Measurements from ENCODE around the gene XKRX.

XKRX gene

GRCh38 chrX:100964362-100964761 lies 35.6 kb upstream of the XKRX start:
- no peak for DNase-seq (ENCODE audit: extremely low read depth, low read depth)
- no peak overlapping the region for H3K4me3 ChIP-seq (replicated peaks; ENCODE audit: low read depth, low read length)
- no peak for TF ChIP-seq CTCF (IDR thresholded peaks at IDR 0.05; ENCODE audit: low read depth, low read length, missing control alignments)

- no peak for DNase-seq (ENCODE audit: extremely low read depth, low read depth)
- no peak overlapping the region for H3K4me3 ChIP-seq (replicated peaks; ENCODE audit: low read depth, low read length)
- TF ChIP-seq CTCF (IDR thresholded peaks at IDR 0.05; ENCODE audit: low read depth, low read length, missing control alignments) = no peak
Measured at GRCh38 chrX:100962811-100963210, 34.1 kb upstream of the XKRX start.

GRCh38 chrX:100948557-100948956 lies 19.8 kb upstream of the XKRX start:
- no peak for TF ChIP-seq CTCF (IDR thresholded peaks at IDR 0.05; ENCODE audit: low read depth, low read length, missing control alignments)
- DNase-seq (ENCODE audit: extremely low read depth, low read depth) = no peak
- no peak overlapping the region for H3K4me3 ChIP-seq (replicated peaks; ENCODE audit: low read depth, low read length)

GRCh38 chrX:100946299-100946927 lies 17.7 kb upstream of the XKRX start:
- no peak for DNase-seq (ENCODE audit: extremely low read depth, low read depth)
- H3K4me3 ChIP-seq (replicated peaks; ENCODE audit: low read depth, low read length) = no peak overlapping the region
- TF ChIP-seq CTCF (IDR thresholded peaks at IDR 0.05; ENCODE audit: low read depth, low read length, missing control alignments) = no peak

GRCh38 chrX:100944601-100945000 lies 15.9 kb upstream of the XKRX start:
- no peak for DNase-seq (ENCODE audit: extremely low read depth, low read depth)
- no peak for TF ChIP-seq CTCF (IDR thresholded peaks at IDR 0.05; ENCODE audit: low read depth, low read length, missing control alignments)

GRCh38 chrX:100939333-100939732 lies 10.6 kb upstream of the XKRX start:
- DNase-seq (ENCODE audit: extremely low read depth, low read depth) = no peak
- no peak overlapping the region for H3K4me3 ChIP-seq (replicated peaks; ENCODE audit: low read depth, low read length)
- TF ChIP-seq CTCF (IDR thresholded peaks at IDR 0.05; ENCODE audit: low read depth, low read length, missing control alignments) = no peak

More at GRCh38 chrX:100944601-100945000, 15.9 kb upstream of the XKRX start:
- no peak overlapping the region for H3K4me3 ChIP-seq (replicated peaks; ENCODE audit: low read depth, low read length)

- no peak for TF ChIP-seq CTCF (IDR thresholded peaks at IDR 0.05; ENCODE audit: low read depth, low read length, missing control alignments)
- no peak overlapping the region for H3K4me3 ChIP-seq (replicated peaks; ENCODE audit: low read depth, low read length)
- DNase-seq (ENCODE audit: extremely low read depth, low read depth) = no peak
Measured at GRCh38 chrX:100935767-100936166, 7.0 kb upstream of the XKRX start.
